ENCODE results near the gene ADRA2C. TPM values are rescaled to one million over a fixed set of nuclear protein-coding genes. Genes with fewer than 3 reads are reported as not detected.

ADRA2C gene
- 10 to 100 TPM; 16.0 to 17.3 TPM for total RNA-seq
- 6.2 TPM for polyA plus RNA-seq (2013, experiment 1 of 2)
- polyA plus RNA-seq (2013, experiment 2 of 2): 6.1 TPM
- long read RNA-seq, experiment 1, transcript ADRA2C-201 (1 exons, 2,129 nt): major isoform, 9 of 9 reads
- long read RNA-seq, experiment 1, partial matches to known transcripts: 0 of 9 reads
- long read RNA-seq, experiment 1, other reads (novel, unspliced or antisense): 0 of 9 reads
- long read RNA-seq, experiment 2, transcript ADRA2C-201 (1 exons, 2,129 nt): major isoform, 58 of 59 reads
- long read RNA-seq, experiment 2, partial matches to known transcripts: 0 of 59 reads
- long read RNA-seq, experiment 2, other reads (novel, unspliced or antisense): 1 of 59 reads
- long read RNA-seq, experiment 3: 0 reads
- long read RNA-seq, experiment 4: 0 reads

- Mint-ChIP-seq H3K27ac (peak within 1 kb of the TSS; percentile 79), H3K4me3 (peak within 1 kb of the TSS; percentile 74), H3K4me1 (peaks cover 11% of the 10 kb centered on the region), H3K27me3 (ENCODE audit: insufficient read depth) (peaks cover 23% of the 10 kb centered on the region), H3K36me3 (ENCODE audit: low read depth) (no peaks in the 10 kb centered on the region), H3K9me3 (peaks cover 2% of the 10 kb centered on the region)
- Histone ChIP-seq H3K36me3 (ENCODE audit: control insufficient read depth, insufficient read depth, low read length) (no peaks in the 10 kb centered on the region), H3K4me3 (ENCODE audit: low read length) (peak within 1 kb of the TSS; percentile 69), H3K4me1 (ENCODE audit: control insufficient read depth, insufficient read depth, low read length) (peaks cover 16% of the 10 kb centered on the region), H3K27me3 (ENCODE audit: control insufficient read depth, insufficient read depth, low read length, poor library complexity, severe bottlenecking) (peaks cover 10% of the 10 kb centered on the region), H3K9me3 (ENCODE audit: control insufficient read depth, low read length) (no peaks in the 10 kb centered on the region), H3K9ac (ENCODE audit: extremely low read depth, low read length, poor library complexity, severe bottlenecking) (no peak within 1 kb of the TSS), H3K27ac (ENCODE audit: low read depth, low read length) (no peak within 1 kb of the TSS)
- peak; percentile 71 for DNase-seq
- 0 to 3% methylated on average over 31 to 131 of the region's 131 CpGs for WGBS, 2 experiments (ENCODE audit: insufficient coverage in 1 of 2, insufficient read length in 1 of 2)
- TF ChIP-seq, protein P1, sequence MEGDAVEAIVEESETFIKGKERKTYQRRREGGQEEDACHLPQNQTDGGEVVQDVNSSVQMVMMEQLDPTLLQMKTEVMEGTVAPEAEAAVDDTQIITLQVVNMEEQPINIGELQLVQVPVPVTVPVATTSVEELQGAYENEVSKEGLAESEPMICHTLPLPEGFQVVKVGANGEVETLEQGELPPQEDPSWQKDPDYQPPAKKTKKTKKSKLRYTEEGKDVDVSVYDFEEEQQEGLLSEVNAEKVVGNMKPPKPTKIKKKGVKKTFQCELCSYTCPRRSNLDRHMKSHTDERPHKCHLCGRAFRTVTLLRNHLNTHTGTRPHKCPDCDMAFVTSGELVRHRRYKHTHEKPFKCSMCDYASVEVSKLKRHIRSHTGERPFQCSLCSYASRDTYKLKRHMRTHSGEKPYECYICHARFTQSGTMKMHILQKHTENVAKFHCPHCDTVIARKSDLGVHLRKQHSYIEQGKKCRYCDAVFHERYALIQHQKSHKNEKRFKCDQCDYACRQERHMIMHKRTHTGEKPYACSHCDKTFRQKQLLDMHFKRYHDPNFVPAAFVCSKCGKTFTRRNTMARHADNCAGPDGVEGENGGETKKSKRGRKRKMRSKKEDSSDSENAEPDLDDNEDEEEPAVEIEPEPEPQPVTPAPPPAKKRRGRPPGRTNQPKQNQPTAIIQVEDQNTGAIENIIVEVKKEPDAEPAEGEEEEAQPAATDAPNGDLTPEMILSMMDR (conservative IDR thresholded peaks at IDR 0.05): no peak
Measured at GRCh38 chr4:3766036-3766784, at the start of gene ADRA2C. Gene ADRA2C (plus strand): TSS chr4:3766385. CDS start chr4:3766607, 222 bp downstream.

GRCh38 chr4:3716631-3717235 is 49.5 kb upstream of the ADRA2C start:
- Histone ChIP-seq H3K9ac (ENCODE audit: extremely low read depth, low read length, poor library complexity, severe bottlenecking) (no peak overlapping the region), H3K27ac (ENCODE audit: low read depth, low read length) (no peak overlapping the region), H3K27me3 (ENCODE audit: control insufficient read depth, insufficient read depth, low read length, poor library complexity, severe bottlenecking) (no peaks in the 10 kb centered on the region), H3K36me3 (ENCODE audit: control insufficient read depth, insufficient read depth, low read length) (no peaks in the 10 kb centered on the region), H3K4me3 (ENCODE audit: low read length) (no peak overlapping the region), H3K4me1 (ENCODE audit: control insufficient read depth, insufficient read depth, low read length) (no peaks in the 10 kb centered on the region), H3K9me3 (ENCODE audit: control insufficient read depth, low read length) (peaks cover 12% of the 10 kb centered on the region)
- H3K4me1 Mint-ChIP-seq: peaks cover 7% of the 10 kb centered on the region
- 89 to 91% methylated on average over 9 to 10 of the region's 10 CpGs for WGBS, 2 experiments (ENCODE audit: insufficient coverage in 1 of 2, insufficient read length in 1 of 2)
- peaks cover 4% of the 10 kb centered on the region for H3K27me3 Mint-ChIP-seq (ENCODE audit: insufficient read depth)
- H3K4me3 Mint-ChIP-seq: no peak overlapping the region
- H3K36me3 Mint-ChIP-seq (ENCODE audit: low read depth): no peaks in the 10 kb centered on the region
- peaks cover 16% of the 10 kb centered on the region for H3K9me3 Mint-ChIP-seq
- DNase-seq: no peak
- H3K27ac Mint-ChIP-seq: no peak overlapping the region
- TF ChIP-seq, protein P1 (conservative IDR thresholded peaks at IDR 0.05): no peak

GRCh38 chr4:3717241-3717640 is 48.9 kb upstream of the ADRA2C start:
- no peaks in the 10 kb centered on the region for H3K27me3 ChIP-seq (ENCODE audit: control insufficient read depth, insufficient read depth, low read length, poor library complexity, severe bottlenecking)

More at GRCh38 chr4:3717241-3717640, 48.9 kb upstream of the ADRA2C start:
- no peak overlapping the region for H3K27ac ChIP-seq (ENCODE audit: low read depth, low read length)
- no peaks in the 10 kb centered on the region for H3K36me3 Mint-ChIP-seq (ENCODE audit: low read depth)
- peaks cover 12% of the 10 kb centered on the region for H3K9me3 ChIP-seq (ENCODE audit: control insufficient read depth, low read length)
- peaks cover 7% of the 10 kb centered on the region for H3K4me1 Mint-ChIP-seq
- H3K9me3 Mint-ChIP-seq: peaks cover 16% of the 10 kb centered on the region
- H3K4me3 ChIP-seq (ENCODE audit: low read length): no peak overlapping the region
- TF ChIP-seq, protein P1 (conservative IDR thresholded peaks at IDR 0.05): no peak
- H3K27me3 Mint-ChIP-seq (ENCODE audit: insufficient read depth): peaks cover 4% of the 10 kb centered on the region
- no peak overlapping the region for H3K9ac ChIP-seq (ENCODE audit: extremely low read depth, low read length, poor library complexity, severe bottlenecking)
- H3K27ac Mint-ChIP-seq: no peak overlapping the region
- 82 to 83% methylated on average over 2 to 6 of the region's 6 CpGs for WGBS, 2 experiments (ENCODE audit: insufficient coverage in 1 of 2, insufficient read length in 1 of 2)
- no peak overlapping the region for H3K4me3 Mint-ChIP-seq
- no peaks in the 10 kb centered on the region for H3K36me3 ChIP-seq (ENCODE audit: control insufficient read depth, insufficient read depth, low read length)
- no peak for DNase-seq
- H3K4me1 ChIP-seq (ENCODE audit: control insufficient read depth, insufficient read depth, low read length): no peaks in the 10 kb centered on the region

All from endodermal cell (in vitro differentiated cells).